Dermis microvascular lymphatic vessel endothelial cell (primary cell): ENCODE results near the gene DUSP2. TPM values are rescaled to one million over a fixed set of nuclear protein-coding genes. Genes with fewer than 3 reads are reported as not detected.

Experiments used
- DNase-seq, 2 donors: peaks; one replicate each; pipeline versions ENCODE4 v3.0.0 to v3.0.0-alpha.2; 2010; ENCODE audit warnings: low read depth in 2 of 2
- total RNA-seq: library from RNA; depleted of rRNA; stranded (reverse); fragments of >200 nt; gene quantifications from 2 replicates; pipeline ENCODE4 v1.2.1, GENCODE V29; 2014

The DUSP2 gene
- total RNA-seq, 1 donor from 2014 or later = 0.26 TPM

DNA sequence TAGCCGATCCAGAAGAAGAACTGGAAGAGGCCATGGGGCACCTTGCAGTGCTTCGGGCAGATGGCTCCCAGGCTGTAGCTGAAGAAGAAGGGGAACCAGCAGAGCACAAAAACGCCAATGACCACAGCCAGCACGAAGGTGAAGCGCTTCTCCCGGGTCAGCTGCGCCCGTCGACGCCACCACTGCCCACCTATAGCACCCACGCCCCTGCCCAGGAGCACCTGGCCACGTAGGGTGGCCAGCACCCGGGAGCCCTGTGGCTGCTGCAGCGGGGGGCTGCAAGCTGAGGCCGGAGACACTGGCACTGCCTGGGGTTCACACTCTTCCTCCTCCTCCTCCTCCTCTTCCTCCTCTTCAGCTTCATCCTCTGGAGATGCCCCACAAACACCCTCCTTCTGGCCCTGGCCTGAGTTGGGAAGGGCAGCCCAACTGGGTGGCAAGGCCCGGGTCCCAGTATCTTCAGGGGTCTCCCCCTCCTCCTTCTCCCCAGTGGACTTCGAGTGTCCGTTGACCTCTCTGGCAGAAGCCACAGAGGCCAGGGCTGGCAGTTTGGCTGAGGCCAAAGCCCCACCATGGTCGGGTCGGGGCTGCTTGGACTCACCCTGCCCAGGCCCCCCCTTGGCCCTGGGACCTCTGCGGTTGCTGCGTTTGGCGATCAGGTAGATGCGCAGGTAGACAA is 30.2 kb downstream of the DUSP2 start:
- DNase-seq = no peak

DNA sequence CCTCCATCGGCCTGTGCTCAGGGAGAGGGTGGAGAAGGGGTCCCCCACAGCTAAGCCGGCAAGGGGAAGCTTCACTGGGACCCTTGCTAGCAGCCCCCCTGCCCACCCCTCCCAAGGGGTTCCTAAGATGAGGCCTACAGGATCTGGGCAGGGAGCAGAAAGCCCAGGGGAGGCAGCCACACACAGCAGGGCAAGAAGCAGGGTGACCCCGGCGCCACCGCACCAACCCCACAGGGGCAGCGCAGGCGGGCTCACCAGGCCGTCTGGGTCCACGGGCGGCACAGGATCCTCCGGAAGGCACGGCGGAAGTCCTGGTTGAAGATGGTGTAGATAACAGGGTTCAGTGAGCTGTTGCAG is 30.7 kb downstream of the DUSP2 start:
- DNase-seq = no peak

DNA sequence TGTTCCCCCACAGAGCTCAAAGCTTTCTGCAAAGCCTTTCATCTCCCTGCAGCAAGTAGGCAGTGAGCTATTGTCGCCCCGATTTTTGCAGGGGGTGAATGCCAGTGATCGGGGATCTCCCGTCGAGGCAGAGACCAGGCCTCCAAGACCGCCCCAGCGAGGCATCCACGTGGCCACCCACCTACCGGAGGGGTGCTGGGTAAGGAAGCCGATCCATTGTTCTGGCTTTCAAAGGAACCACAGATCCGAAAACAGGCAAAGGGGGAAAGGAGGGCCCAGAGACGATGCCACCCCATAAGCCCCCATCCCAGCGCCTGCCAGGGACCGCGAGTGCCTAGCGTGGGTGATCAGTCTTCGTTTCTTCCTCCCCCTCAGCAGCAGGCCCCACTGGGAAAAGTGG is 31.3 kb downstream of the DUSP2 start:
- DNase-seq = no peak

DNA sequence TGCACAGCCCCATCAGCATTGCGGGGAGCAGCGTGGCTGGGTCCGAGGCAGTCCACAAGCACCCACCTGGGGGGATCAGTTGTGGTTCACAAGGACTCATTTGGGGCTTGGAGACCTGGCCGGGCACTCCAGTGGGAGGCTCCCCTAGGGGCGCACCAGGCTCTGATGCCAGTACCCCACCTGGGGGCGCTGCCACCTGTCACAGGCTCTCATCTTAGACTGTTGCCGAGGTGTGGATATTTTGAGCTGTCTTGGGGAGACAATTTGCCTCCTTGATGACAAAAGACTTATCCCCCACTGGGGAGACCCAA is 31.9 kb downstream of the DUSP2 start:
- no peak for DNase-seq

DNA sequence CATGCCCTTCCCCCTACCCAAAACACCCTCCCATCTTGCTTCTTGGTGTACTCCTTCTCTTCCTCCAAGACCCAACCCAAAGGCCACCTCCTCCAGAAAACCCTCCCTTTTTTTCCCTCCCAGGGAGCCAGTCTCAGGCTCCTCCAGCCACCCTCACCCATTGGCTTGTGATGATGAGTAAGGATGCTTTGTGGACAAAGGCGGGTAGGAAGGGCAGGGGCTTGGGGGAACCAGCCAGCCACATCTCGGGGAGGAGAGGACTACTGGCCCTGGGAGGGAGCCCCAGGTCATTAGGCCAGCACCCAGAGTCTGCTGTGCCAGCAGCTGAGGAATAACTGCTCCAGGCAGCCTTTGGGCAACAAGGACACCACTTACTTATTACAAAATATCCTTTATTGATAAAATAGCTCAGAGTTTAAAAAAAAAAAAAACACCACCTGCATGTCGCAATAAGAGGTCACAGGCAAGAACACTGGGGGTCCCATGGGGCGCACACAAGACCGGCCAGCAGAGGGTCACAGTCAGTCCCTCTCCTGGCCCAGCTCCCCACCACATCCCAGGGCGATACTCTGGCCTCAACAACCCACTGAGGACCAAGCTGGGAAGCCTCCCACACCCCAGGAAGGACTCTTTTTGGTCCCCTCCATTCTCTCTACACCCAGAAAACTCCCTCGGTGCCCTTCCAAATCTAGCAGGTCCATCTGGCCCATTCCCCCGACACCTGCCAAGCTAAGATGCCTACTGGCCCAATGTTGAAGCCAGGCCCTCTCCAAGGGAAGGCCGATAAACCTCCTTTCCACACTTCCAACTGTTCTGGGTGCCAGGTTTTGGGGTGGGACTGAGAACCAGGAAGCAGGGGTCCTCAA is 32.5 kb downstream of the DUSP2 start:
- DNase-seq = no peak

DNA sequence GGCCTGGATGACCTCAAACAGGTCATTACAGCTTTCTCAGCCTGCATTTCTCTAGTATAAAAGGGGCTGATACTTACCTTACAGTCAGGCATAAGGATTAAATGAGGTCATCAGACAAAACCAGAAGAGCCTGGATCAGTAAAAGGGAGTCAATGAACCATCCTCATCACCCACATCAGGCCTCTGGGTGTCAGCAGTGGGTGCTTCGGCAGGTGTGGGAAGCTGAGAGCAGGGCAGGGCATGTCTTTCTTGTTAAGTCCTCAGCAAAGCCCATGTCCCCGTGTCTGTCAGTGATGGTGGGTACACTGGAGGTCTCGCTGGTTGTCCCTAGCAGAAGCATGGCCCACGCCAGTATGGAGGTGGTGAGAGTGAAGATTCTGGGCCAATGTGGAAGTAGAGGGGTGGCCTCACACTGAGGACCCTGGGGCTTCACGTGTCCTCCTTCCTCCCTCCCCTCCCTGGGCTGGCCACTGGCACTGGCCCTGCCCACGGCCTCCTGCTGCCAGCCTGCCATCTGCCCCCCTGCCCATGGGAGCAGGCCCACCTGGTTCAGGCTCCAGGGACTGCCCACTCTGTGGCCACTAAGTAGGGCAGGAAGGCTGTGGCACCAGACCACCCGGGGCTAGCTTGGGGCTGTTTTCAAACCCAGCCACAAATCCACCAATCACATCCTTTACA is 33.3 kb downstream of the DUSP2 start:
- no peak for DNase-seq

DNA sequence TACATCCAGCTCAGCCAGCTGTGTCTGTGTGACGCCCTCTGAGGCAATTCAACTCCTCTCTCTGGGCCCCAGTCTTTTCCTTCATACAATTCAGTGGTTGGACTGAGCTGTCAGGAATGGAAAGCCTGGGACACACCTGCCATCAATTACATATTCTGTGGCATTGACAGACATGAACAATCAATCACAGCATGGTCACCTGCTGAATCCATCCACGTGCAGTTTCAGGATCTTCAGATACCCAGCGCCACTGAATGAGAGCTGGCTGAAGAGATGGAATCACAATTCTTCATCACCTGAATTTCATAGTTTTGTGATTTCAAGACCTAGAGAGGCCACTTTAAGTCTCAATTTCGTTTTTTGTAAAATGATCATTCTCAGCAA is 34.0 kb downstream of the DUSP2 start:
- no peak for DNase-seq

DNA sequence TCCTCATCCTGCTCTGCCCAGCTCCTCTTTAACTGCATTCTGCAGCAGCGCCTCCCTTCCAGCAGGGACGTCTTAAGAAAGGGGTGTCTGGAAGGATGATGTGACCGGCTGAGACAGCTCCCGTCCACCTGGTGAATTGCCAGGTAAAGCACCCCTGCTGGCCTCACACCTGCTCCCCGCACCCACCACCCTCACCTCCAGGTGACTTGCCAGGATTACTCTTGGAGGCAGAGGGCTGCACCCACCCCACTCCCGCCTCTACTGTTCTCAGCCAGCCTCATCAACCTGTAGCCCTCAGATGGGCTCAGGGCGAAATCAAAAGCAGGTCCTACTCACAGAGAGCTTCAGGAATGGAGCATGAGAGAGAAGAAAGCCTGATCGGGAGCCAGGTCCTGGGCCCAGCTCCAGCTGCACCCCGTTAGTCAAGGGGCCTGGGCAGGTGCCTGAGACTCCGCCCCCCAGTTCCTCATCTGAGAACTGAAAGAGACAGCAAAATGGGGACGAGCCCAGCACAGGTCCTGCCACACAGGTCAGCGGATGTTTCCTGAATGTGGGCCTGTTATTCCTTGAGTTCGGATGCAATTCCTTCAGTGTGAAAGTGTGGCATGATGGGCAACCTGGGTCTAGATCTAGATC is 34.5 kb downstream of the DUSP2 start:
- no peak for DNase-seq

DNA sequence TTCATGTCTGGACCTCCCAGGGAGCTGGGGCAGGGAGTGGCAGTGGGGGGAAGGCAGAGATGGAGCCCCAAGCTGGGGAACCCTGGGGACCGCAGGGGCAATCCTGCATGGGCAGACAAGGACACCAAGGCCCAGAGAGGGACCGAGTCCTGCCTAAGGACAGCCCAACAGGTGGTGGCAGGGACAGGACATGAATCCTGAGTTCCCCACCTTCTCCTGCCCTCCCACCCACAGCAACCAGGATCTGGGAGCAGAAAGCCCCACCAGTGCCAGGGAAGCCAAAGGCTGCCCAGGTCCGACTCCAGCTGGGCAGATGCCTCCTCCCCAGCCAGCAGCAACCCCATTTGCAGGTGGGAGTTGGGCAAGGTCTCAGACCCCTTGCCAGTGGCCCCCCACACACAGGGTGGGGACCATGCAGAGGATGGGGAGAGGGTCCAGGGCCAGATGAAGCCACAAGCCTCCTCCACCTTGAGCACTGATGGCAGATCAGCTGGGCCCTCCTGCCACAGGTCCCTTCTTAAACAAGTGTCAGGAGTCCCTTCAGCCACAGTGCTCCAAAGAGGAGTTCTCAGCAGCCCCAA is 35.2 kb downstream of the DUSP2 start:
- DNase-seq = no peak

DNA sequence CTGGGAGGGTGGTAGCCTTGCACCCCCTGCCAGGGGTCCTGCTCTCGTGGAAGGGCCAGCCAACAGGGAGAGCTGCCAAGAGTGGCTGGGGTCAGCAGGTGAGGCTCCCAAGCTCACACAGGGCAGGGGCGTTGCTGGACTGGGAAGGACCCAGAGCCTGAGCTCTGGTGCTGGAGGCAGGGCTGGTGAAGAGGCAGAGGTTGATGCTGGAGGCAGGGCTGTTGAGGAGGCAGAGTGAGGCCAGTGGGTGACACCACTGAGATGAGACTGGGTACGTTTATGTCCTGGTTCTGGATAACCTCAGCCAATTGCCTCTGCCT is 35.9 kb downstream of the DUSP2 start:
- DNase-seq = no peak

DNA sequence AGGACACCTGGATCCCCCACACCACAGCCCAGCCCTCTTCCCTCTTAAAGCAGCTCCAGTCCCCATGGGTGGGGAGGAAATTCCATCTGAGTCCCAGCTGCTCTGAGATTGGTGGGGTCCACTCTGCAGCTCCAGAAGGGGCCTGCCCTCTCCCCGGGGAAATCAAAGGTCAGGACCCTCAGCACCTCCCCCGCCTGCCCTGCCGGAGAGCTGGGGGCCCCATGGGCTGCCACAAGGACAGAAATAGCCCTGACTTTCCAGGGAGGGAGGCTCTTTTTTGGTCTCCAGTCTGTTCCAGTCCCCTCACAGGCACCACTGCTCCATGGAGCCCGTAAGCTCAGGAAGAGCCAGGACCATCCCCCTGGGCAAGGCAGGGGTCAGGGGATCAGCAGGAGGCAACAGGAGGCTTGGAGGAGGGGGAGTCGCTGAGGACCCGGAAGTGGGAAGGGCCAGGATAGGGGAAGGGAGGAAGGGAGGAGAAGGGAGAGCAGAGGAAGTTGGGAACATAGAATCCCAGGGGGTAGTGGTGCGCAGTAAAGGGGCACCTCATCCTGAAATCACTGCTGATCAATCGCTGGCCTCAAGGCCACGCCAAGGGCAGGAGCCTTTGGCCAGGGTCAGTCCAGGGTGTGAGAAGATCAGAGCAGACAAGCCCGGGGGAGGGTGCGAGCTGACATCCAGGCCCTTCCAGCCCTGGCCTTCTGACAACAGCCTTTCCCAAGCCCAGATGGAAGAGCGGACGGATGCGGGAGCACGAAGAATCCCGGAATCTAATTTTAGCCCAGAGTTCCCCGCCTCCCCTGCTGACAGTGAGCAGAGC is 36.5 kb downstream of the DUSP2 start:
- DNase-seq = no peak

DNA sequence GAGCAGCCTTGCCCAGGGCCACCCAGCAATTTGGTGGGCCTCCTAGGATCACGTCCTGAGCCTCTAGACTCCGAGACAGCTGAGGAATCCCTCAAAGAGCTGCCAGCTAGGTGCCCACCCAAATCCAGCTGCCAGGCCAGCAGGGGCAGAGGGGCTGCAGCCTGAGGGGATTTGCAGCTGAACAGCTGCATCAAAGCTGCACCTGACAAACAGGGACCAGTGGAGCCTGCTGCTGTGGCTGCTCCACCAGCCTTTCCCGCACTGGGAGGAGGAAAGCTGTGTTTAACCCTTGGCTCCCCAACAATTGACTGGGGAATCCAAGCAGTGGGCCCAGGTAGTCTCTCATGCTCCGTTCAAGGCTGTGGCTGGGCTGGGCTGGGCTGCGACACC is 37.1 kb downstream of the DUSP2 start:
- no peak for DNase-seq

DNA sequence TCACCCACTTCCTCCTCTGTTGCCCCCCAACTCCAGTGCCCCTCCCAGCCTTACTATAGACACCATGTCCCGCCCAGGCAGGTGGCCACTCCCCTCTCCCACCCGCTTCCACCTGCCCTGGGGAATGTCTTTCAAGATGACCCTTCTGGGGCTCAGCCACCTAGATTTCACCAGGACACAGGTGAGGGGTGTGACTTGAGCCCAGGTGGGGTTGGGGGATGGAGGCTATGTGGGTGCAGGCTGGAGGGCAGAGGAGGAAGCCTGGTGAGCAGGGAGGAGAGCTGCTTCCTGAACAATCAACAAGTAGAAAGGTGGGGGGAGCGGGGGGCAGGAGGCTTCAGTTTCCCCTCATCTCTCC is 37.6 kb downstream of the DUSP2 start:
- DNase-seq = no peak

DNA sequence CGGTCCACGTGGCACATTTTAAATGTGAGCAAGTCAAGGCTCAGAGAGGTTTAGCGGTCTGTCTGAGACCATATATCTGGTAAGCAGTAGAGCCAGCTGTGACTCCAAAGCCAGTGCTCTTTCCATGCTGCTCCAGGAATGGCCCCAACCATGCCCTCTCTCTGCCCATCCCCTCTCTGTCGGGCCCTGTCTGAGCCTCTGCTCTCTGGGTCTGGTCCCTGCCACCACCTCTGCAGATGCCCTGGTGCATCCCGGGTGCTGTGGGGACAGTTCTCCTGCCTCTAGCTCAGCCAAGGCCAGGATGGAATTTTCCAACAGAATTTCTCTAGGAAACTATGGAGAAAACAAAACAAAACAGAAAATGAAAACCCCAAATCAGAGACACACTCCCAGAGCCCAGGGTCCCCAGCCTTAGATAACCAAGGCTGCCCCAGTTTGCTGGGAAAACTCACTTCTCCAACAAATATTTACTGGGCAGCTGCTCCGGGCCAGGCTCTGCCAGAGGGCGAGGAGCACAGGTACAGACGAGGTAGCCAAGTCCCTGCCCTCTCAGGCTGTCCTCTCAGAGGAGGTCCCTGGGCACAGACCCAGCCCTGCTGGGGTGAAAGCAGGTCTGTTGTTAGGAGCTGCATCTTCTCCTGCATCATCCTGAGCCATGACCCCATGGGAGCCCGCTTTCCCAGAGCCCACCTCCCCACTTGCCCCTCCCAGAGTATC is 38.1 kb downstream of the DUSP2 start:
- DNase-seq = no peak

DNA sequence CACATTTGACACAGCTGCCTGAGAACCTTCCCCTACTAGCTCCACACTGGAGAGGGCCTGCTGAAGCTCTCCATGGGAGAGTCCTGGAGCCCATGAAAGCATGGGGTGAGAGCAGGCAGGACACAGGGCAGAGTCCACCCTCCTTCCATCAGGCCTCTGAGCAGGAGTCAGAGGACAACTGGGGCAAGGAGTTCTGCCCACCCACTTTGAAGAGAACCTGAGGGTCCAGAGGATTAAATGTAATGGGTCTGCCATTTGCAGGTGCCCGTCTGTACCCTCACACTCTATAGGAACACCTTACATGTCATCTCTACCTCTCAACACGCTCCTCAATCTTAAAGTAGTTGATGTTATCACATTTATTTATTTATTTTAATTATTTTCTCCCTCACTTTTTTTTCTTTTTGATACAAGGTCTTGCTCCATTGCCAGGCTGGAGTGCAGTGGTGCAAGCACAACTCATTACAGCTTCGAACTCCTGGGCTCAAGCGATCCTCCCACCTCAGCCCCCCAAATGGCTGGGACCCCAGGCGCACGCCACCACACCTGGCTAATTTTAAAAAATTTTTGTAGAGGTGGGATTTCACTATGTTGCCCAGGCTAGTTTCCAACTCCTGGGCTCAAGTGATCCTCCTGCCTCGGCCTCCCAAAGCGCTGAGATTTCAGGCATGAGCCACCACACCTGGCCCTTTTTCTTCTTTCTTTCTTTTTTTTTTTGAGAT is 39.1 kb downstream of the DUSP2 start:
- no peak for DNase-seq

DNA sequence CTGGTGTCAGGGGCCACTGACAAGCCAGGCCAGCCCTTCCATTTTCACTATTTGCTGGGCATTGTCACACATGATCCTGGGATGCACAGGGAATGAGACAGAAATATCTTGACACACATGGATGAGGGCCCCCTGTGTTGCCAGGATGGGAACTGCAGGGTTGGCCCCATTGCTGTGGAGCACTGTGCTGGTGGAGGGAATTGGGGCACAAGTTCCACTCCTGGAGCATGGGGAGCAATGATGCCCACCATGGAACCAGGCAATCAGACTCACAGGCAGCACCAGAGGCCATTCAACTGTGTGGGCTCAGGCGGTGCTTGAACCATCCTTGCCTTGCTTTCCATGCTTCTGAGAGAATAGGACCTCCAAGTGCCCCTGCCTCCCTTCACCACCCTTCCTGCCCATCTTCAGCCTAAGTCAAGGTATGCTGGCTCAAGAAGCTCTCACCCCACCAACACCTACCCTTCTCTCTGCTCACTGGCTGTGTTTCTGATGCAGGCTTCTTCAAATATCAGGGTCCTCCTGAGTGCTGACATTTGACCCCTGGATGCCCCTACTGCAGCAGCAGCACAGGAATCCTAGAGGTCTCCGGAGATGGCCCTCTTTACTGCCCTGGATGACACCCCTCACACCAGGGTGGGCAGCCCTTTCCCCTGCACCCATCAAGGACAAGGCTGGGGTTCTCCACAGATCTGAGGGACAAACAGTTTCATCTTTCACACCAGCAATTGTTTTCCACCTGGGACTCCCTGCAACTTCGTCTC is 39.9 kb downstream of the DUSP2 start:
- DNase-seq = no peak

DNA sequence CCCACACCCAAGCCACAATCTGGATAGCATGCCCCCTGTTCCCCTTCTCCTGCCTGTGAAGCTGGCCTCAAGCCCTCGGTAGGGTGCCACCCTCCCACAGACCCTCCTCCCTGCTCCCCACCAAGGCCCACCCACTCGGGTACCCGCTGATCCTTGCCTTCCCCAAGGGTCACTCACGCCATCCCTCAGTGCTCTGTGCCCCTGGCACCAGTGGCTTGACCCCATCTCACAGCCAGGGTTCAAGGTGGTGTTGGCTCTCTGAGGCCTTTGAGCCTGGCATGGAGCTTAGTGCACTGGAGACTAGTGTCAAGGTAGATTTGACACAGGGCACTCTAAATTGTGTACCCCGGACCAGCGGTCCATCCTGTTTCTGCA is 40.8 kb downstream of the DUSP2 start:
- no peak for DNase-seq

DNA sequence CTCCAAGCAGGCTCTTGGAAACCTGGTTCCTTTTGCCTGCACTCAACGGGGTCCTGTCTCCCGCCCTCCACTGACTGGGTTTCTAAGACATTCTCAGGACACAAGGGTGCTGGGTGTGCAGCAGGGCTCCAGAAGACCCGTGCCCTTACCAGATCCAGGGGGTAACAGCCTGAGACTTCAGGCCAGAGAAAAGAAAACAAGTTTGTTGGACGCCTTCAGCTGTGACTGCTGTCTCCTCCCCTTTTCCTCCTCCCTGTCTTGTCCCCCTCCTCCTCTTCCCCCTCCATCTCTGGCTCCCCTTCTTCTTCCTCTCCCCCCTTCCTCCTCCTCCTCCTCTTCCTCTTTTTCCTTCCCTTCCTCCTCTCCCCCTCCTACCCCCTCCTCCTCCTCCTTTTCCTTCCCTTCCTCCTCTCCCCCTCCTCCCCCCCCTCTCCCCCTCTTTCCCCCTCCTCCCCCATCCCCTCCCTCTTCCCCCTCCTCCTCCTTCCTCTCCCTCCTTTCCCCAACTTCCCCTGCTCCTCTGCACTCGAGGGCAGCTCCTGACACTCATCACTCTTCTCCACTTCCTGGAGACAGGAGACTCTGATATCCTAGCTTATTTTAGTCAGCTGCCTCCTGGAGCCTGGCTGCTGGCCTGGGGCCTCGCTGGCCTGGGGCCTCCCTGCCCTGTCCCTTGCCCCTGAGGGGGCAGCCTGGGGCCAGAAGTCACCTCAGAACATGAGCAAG is 41.3 kb downstream of the DUSP2 start:
- DNase-seq = no peak

DNA sequence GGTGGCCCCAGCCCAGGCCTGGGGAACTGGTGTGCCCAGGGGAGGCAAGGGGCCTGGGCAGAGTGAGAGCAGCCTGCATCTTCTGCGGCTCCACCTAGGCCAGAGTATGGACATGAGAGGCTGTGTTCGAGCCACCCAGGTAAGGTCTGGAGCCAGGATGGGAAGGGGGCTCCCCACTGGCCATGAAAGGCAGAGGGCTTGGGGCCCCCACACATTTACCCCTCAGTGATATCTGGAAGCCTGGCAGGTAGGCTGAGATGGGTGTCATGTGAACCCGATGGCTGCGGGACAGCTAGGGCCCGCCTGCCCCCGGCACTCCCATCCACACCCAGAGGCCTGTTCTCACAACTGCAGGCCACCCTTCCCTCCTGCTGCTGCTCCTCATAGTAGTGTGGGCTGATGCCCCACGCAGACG is 42.0 kb downstream of the DUSP2 start:
- DNase-seq = no peak
